NCI-H1092 (cell line): ENCODE results near the gene KRTAP5-11.
"Not testable (repeated sequence)": the region's sequence is repeated elsewhere in the genome, so short reads cannot be mapped to it uniquely, and the experiment has no call there.

ENCODE experiments used
- DNase-seq: peaks from one replicate; lab custom pipeline; 2025; lab: John Stamatoyannopoulos, UW

KRTAP5-11 gene

GRCh38 chr11:71580057-71581003, 2.3 kb downstream of the KRTAP5-11 start:
- peak; percentile 82 for DNase-seq

- DNase-seq: not testable (repeated sequence)
Observed at GRCh38 chr11:71579513-71579912, 3.2 kb downstream of the KRTAP5-11 start.

GRCh38 chr11:71577469-71578004, 5.1 kb downstream of the KRTAP5-11 start:
- no peak for DNase-seq

GRCh38 chr11:71576688-71577465, 5.8 kb downstream of the KRTAP5-11 start:
- not testable (repeated sequence) for DNase-seq

GRCh38 chr11:71575723-71576424, 6.8 kb downstream of the KRTAP5-11 start:
- no peak for DNase-seq

GRCh38 chr11:71574418-71574817, 8.3 kb downstream of the KRTAP5-11 start:
- no peak for DNase-seq

GRCh38 chr11:71572811-71573210, 9.9 kb downstream of the KRTAP5-11 start:
- DNase-seq: no peak

GRCh38 chr11:71571101-71571850, 11.4 kb downstream of the KRTAP5-11 start:
- not testable (repeated sequence) for DNase-seq

- DNase-seq: no peak
Observed at GRCh38 chr11:71568704-71569349, 13.8 kb downstream of the KRTAP5-11 start.

GRCh38 chr11:71567633-71568032, 15.0 kb downstream of the KRTAP5-11 start:
- not testable (repeated sequence) for DNase-seq

- DNase-seq: not testable (repeated sequence)
Observed at GRCh38 chr11:71566626-71567599, 15.8 kb downstream of the KRTAP5-11 start.

- DNase-seq: no peak
Observed at GRCh38 chr11:71566081-71566620, 16.5 kb downstream of the KRTAP5-11 start.

GRCh38 chr11:71565263-71565662, 17.4 kb downstream of the KRTAP5-11 start, which contains the start of gene KRTAP5-10:
KRTAP5-10 (plus strand) TSS chr11:71565563; CDS start chr11:71565588, 25 bp downstream.
- no peak for DNase-seq

- no peak for DNase-seq
Observed at GRCh38 chr11:71564430-71564829, 18.2 kb downstream of the KRTAP5-11 start.

- DNase-seq: no peak
Observed at GRCh38 chr11:71563406-71563805, 19.3 kb downstream of the KRTAP5-11 start.

- DNase-seq: no peak
Observed at GRCh38 chr11:71562120-71562519, 20.6 kb downstream of the KRTAP5-11 start.

GRCh38 chr11:71558996-71559395, 23.7 kb downstream of the KRTAP5-11 start:
- no peak for DNase-seq

GRCh38 chr11:71557257-71557656, 25.4 kb downstream of the KRTAP5-11 start:
- DNase-seq: no peak

- DNase-seq: no peak
Observed at GRCh38 chr11:71556018-71556417, 26.7 kb downstream of the KRTAP5-11 start.
